Colonic mucosa (tissue), 4 donors: ENCODE data around the gene MFNG. TPM values are rescaled to one million over a fixed set of nuclear protein-coding genes. Genes with fewer than 3 reads are reported as not detected.

ENCODE experiments used
- DNase-seq: peaks from one replicate; pipeline ENCODE4 v3.0.0-alpha.2; 2020
- H3K27ac ChIP-seq: fragments of 200-600 bp; one replicate; pipeline ENCODE4 v1.8.0; 2021
- H3K27me3 ChIP-seq: fragments of 200-600 bp; one replicate; pipeline ENCODE4 v1.8.0; 2021
- H3K36me3 ChIP-seq: fragments of 200-600 bp; one replicate; pipeline ENCODE4 v1.8.0; 2021
- H3K4me1 ChIP-seq: fragments of 200-600 bp; one replicate; pipeline ENCODE4 v1.8.0; 2021; ENCODE audit warnings: mild to moderate bottlenecking
- H3K4me3 ChIP-seq: fragments of 200-600 bp; one replicate; pipeline ENCODE4 v1.8.0; 2021
- H3K9ac ChIP-seq, 2 donors: one replicate each; pipeline ENCODE4 v1.7.0; 2013; ENCODE audit warnings: control low read depth in 2 of 2, low read depth in 2 of 2, low read length in 2 of 2
- H3K9me3 ChIP-seq: fragments of 200-600 bp; one replicate; pipeline ENCODE4 v1.8.0; 2021
- CTCF ChIP-seq: fragments of 200-600 bp; IDR thresholded peaks from one replicate; pipeline ENCODE4 v1.8.0; 2022; ENCODE audit warnings: antibody characterized with exemption, mild to moderate bottlenecking
- intact Hi-C: fragments of 100-400 bp; cut with DNase I; formaldehyde crosslinking; loops from one replicate; pipeline ENCODE4 v1.14.1; 2022
- total RNA-seq, 2 donors: library from RNA; stranded (reverse); fragmentation: NEBNext Ultra II Directional in 1 of 2; extraction: Animal tissue kit (Norgen Biotek cat#: 25700) in 1 of 2; gene quantifications; one replicate each; pipeline ENCODE4 v1.2.1, GENCODE V29; 2021
- donor health status: healthy.
- donor health status: DM: no; HTN: no; CAD: no.
- donor health status: DM: no; HTN: no; CAD: no.

The MFNG gene
- total RNA-seq, 2 donors from 2014 or later, result 6.5 to 10.7 TPM

- no peak for TF ChIP-seq CTCF
- H3K27ac ChIP-seq, result no peak overlapping the region
- H3K9ac ChIP-seq, result no peak overlapping the region
- H3K36me3 ChIP-seq, result no peaks in the 10 kb centered on the region
- no peaks in the 10 kb centered on the region for H3K4me1 ChIP-seq
- no peak overlapping the region for H3K4me3 ChIP-seq
- no peaks in the 10 kb centered on the region for H3K27me3 ChIP-seq
- H3K9me3 ChIP-seq, result no peaks in the 10 kb centered on the region
- intact Hi-C loops, result no loop called here
- DNase-seq, result no peak
These were observed 50.1 kb downstream of the MFNG start for GRCh38 chr22:37435970-37436603.

GRCh38 chr22:37433786-37434185 lies 52.4 kb downstream of the MFNG start:
- intact Hi-C loops, result no loop called here
- no peaks in the 10 kb centered on the region for H3K4me1 ChIP-seq
- H3K9ac ChIP-seq, result no peak overlapping the region
- no peaks in the 10 kb centered on the region for H3K9me3 ChIP-seq
- no peak overlapping the region for H3K4me3 ChIP-seq
- H3K27ac ChIP-seq, result no peak overlapping the region
- no peaks in the 10 kb centered on the region for H3K36me3 ChIP-seq
- no peak for TF ChIP-seq CTCF
- no peak for DNase-seq
- H3K27me3 ChIP-seq, result peaks cover 2% of the 10 kb centered on the region

GRCh38 chr22:37432708-37433054 lies 53.5 kb downstream of the MFNG start:
- no peak overlapping the region for H3K27ac ChIP-seq
- intact Hi-C loops, result no loop called here

GRCh38 chr22:37431801-37432707 lies 54.1 kb downstream of the MFNG start:
- Histone ChIP-seq H3K9ac (no peak overlapping the region), H3K4me3 (no peak overlapping the region), H3K27me3 (peaks cover 19% of the 10 kb centered on the region), H3K9me3 (no peaks in the 10 kb centered on the region), H3K36me3 (no peaks in the 10 kb centered on the region), H3K27ac (no peak overlapping the region), H3K4me1 (no peaks in the 10 kb centered on the region)
- no peak for DNase-seq
- intact Hi-C loops, result no loop called here
- no peak for TF ChIP-seq CTCF

More at GRCh38 chr22:37432708-37433054, 53.5 kb downstream of the MFNG start:
- Histone ChIP-seq H3K36me3 (no peaks in the 10 kb centered on the region), H3K4me3 (no peak overlapping the region), H3K27me3 (peaks cover 13% of the 10 kb centered on the region), H3K9me3 (no peaks in the 10 kb centered on the region), H3K4me1 (no peaks in the 10 kb centered on the region), H3K9ac (no peak overlapping the region)
- DNase-seq, result no peak
- no peak for TF ChIP-seq CTCF

- Histone ChIP-seq H3K36me3 (no peaks in the 10 kb centered on the region), H3K9me3 (no peaks in the 10 kb centered on the region), H3K27me3 (peaks cover 24% of the 10 kb centered on the region), H3K9ac (no peak overlapping the region), H3K4me1 (no peaks in the 10 kb centered on the region), H3K27ac (no peak overlapping the region), H3K4me3 (no peak overlapping the region)
- DNase-seq, result no peak
- no peak for TF ChIP-seq CTCF
- intact Hi-C loops, result no loop called here
These were observed 54.8 kb downstream of the MFNG start for GRCh38 chr22:37431366-37431765.
